Suprapubic skin (tissue), 4 donors: ENCODE measurements around the gene MCM9. TPM values are rescaled to one million over a fixed set of nuclear protein-coding genes. Genes with fewer than 3 reads are reported as not detected.

Source experiments
- DNase-seq, 2 donors: peaks; one replicate each; pipeline ENCODE4 v3.0.0-alpha.2; 2019; ENCODE audit warnings: low spot score in 2 of 2
- H3K27ac ChIP-seq: fragments of 200-600 bp; sonication (generic); one replicate; pipeline ENCODE4 v1.5.1; 2019
- H3K27me3 ChIP-seq: fragments of 200-600 bp; sonication (generic); one replicate; pipeline ENCODE4 v1.5.1; 2019
- H3K36me3 ChIP-seq: fragments of 200-600 bp; sonication (generic); one replicate; pipeline ENCODE4 v1.5.1; 2019
- H3K4me1 ChIP-seq: fragments of 200-600 bp; sonication (generic); one replicate; pipeline ENCODE4 v1.5.1; 2019
- H3K4me3 ChIP-seq: fragments of 200-600 bp; sonication (generic); one replicate; pipeline ENCODE4 v1.5.1; 2019; ENCODE audit warnings: mild to moderate bottlenecking
- H3K9me3 ChIP-seq: fragments of 200-600 bp; sonication (generic); one replicate; pipeline ENCODE4 v1.5.1; 2019
- EP300 ChIP-seq: sonication (generic); formaldehyde crosslinking; IDR thresholded peaks from one replicate; pipeline ENCODE4 v1.6.1; 2017; ENCODE audit warnings: antibody characterized with exemption
- POLR2A ChIP-seq, 2 donors: fragments of 450-650 bp; IDR thresholded peaks; one replicate each; pipeline ENCODE4 v1.6.1; 2017; ENCODE audit warnings: antibody characterized with exemption in 2 of 2, mild to moderate bottlenecking in 2 of 2, moderate library complexity in 2 of 2
- POLR2AphosphoS5 ChIP-seq, 3 donors: sonication (generic); formaldehyde crosslinking; IDR thresholded peaks; one replicate each; pipeline ENCODE4 v1.6.1; 2017; ENCODE audit warnings: antibody characterized with exemption in 3 of 3
- WGBS: methylation state at CpG from one replicate; pipeline ENCODE4 v1.1.5; 2018; 5-methylcytosine and 5-hydroxymethylcytosine counted together
- total RNA-seq, 4 donors: library from RNA; depleted of rRNA; stranded (reverse); fragments of >200 nt; gene quantifications; one replicate each; pipeline ENCODE4 v1.1.0, GENCODE V29; 2016
- TF ChIP-seq, protein P1 (sequence below), 2 donors: fragments of 200-600 bp in 1 of 2; fragments of 450-650 bp in 1 of 2; sonication (generic) in 1 of 2; IDR thresholded peaks; one replicate each; pipeline ENCODE4 v1.5.1; 2016 to 2019; ENCODE audit warnings: antibody characterized with exemption in 2 of 2, mild to moderate bottlenecking in 1 of 2, moderate library complexity in 1 of 2

The MCM9 gene
- total RNA-seq, 4 donors from 2014 or later = 19.2 to 37.2 (median 26.8) TPM

DNA sequence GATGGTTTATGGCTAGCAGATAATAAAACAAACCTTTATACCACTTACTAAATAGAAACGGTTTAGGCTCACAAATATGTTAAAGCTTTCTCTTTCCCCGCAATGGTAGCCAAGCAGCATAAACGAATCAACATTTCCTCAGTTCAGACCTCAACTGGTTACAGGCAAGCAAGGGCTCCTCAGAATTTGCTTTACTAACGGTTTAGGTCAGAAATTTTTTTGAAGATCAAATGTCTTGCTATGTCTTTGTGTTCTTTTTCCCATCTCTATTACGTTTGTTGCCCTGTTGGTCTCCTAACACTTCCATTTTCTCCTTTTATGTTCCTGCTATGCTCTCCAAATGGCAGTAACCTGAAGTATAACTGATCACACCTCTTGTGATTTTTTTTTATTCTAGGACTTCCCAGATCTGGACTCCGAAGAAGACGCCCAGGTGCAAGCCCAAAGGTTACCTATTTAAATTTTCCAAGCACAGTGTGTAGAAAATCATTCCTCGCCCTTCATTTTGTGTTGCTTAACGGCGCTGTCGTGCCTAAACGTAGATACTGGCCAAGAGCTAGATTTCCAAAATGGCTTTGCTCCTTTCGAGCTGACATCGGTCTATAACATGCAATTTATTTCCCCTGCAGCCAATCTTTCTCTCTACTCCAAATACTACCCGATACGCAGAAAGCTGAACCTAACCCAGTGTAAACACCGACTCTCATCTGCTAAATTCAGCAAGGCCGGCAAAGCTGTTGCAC, 41.7 kb downstream of the MCM9 start:
- no peak for TF ChIP-seq EP300
- TF ChIP-seq, protein P1, sequence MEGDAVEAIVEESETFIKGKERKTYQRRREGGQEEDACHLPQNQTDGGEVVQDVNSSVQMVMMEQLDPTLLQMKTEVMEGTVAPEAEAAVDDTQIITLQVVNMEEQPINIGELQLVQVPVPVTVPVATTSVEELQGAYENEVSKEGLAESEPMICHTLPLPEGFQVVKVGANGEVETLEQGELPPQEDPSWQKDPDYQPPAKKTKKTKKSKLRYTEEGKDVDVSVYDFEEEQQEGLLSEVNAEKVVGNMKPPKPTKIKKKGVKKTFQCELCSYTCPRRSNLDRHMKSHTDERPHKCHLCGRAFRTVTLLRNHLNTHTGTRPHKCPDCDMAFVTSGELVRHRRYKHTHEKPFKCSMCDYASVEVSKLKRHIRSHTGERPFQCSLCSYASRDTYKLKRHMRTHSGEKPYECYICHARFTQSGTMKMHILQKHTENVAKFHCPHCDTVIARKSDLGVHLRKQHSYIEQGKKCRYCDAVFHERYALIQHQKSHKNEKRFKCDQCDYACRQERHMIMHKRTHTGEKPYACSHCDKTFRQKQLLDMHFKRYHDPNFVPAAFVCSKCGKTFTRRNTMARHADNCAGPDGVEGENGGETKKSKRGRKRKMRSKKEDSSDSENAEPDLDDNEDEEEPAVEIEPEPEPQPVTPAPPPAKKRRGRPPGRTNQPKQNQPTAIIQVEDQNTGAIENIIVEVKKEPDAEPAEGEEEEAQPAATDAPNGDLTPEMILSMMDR (IDR thresholded peaks at IDR 0.05) = no peak
- peak in 1 of 3 donors; percentile 5 for TF ChIP-seq POLR2AphosphoS5 (IDR thresholded peaks at IDR 0.05)
- no peak for TF ChIP-seq POLR2A (IDR thresholded peaks at IDR 0.05)
- Histone ChIP-seq H3K4me1 (peaks cover 34% of the 10 kb centered on the region), H3K9me3 (no peaks in the 10 kb centered on the region), H3K27me3 (no peaks in the 10 kb centered on the region), H3K4me3 (peak overlapping the region; percentile 64), H3K36me3 (no peaks in the 10 kb centered on the region), H3K27ac (peak overlapping the region; percentile 96)
- DNase-seq = peak in 1 of 2 donors; percentile 61
- under 1% methylated on average over 18 of the region's 18 CpGs for WGBS

DNA sequence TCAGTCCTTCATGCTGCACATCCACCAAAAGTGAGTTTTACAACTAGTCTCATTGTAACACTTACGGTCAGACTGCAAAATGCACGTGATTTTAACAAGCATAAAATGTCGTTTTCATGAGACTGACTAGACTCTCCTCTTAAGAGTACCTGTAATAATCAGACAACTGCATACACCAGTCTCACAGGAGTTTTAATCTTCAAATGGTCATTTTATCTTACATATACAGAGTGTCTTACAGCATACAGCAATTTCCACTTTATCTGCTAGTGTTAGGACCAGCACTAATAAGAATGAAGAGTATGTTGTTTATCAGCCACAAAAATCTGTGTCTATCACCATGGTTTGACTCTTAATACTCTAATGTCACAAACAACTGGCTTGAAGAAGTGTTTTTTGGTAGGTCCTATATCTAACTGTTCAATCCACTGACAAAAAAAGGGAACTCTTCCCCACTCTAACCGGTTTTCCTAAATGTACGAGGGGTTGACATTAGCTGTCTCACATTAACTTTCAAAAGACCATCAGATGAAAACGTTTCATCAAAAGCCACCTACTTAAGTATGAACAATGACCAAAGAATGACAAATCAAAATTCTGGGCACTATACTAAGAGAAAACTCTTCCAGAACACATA, 42.5 kb downstream of the MCM9 start:
- TF ChIP-seq POLR2A (IDR thresholded peaks at IDR 0.05) (no peak), EP300 (no peak), POLR2AphosphoS5 (IDR thresholded peaks at IDR 0.05) (no peak)
- TF ChIP-seq, protein P1 (IDR thresholded peaks at IDR 0.05) = no peak
- no peak for DNase-seq
- 24% methylated on average over 6 of the region's 6 CpGs for WGBS

DNA sequence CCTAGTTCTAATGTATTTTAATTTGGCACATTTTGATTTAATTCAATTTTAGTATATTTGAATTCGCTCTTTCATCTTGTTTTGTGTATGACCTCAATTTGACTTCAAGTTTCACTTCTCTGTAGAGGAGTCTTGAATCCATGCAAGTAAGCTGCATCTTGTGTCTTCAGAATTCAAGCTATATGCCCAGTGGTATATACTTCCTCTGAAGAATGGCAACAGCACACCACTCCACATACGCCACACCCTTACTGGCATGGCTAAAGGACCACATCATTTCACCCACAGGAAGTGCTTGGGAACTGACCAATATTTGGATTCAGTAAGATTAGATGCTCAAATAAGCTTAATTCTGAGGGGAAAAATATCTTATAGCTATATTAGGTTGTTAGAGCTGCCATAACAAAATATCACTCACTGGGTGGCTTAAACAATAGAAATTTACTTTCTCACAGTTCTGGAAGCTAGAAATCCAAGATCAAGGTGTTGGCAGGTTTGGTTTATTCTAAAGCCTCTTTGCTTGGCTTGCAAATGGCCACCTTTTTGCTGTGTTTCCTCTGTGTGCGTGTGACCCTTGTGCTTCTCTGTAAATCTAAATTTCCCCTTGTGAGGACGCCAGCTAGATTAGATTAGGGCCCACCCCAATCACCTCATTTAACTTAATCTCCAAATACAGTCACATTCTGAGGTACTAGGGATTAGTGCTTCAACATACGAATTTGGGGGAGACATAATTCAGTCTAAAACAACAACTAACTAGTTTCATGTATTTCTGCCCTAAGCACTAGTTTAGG, 43.8 kb downstream of the MCM9 start:
- Histone ChIP-seq H3K4me3 (no peak overlapping the region), H3K9me3 (no peaks in the 10 kb centered on the region), H3K27me3 (no peaks in the 10 kb centered on the region), H3K27ac (peak overlapping the region; percentile 2), H3K36me3 (no peaks in the 10 kb centered on the region), H3K4me1 (peaks cover 25% of the 10 kb centered on the region)
- TF ChIP-seq, protein P1 (IDR thresholded peaks at IDR 0.05) = no peak
- no peak for TF ChIP-seq POLR2A (IDR thresholded peaks at IDR 0.05)
- no peak for TF ChIP-seq POLR2AphosphoS5 (IDR thresholded peaks at IDR 0.05)
- TF ChIP-seq EP300 = no peak
- no peak for DNase-seq
- WGBS = 86% methylated on average over 5 of the region's 5 CpGs

More for the DNA sequence above, 42.5 kb downstream of the MCM9 start:
- no peaks in the 10 kb centered on the region for H3K36me3 ChIP-seq
- H3K27me3 ChIP-seq = no peaks in the 10 kb centered on the region
- H3K9me3 ChIP-seq = no peaks in the 10 kb centered on the region
- H3K4me1 ChIP-seq = peaks cover 34% of the 10 kb centered on the region
- H3K4me3 ChIP-seq = peak overlapping the region; percentile 64
- H3K27ac ChIP-seq = peak overlapping the region; percentile 96

DNA sequence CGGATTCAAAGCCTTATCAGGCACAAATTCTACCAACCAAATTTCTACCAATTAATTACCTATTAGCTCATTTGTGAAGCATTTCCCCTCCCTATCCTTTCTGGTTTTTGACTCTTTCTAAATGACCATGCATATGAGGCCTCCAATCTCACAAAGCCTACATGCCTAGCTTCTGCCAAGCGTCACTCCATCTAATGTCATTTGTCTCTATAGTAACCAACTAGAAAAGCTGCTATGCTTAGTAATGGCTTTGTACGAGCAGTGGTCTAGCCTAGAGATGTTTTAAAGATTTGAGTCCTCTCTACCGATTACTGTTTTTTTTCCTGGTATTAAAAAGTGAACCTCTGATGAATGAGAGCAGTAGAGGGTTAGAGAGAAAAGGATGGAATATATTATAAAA, 45.8 kb downstream of the MCM9 start:
- 91% methylated on average over 4 of the region's 4 CpGs for WGBS
- peaks cover 15% of the 10 kb centered on the region for H3K4me1 ChIP-seq
- no peaks in the 10 kb centered on the region for H3K9me3 ChIP-seq
- TF ChIP-seq POLR2AphosphoS5 (IDR thresholded peaks at IDR 0.05) = no peak
- TF ChIP-seq EP300 = no peak
- TF ChIP-seq, protein P1 (IDR thresholded peaks at IDR 0.05) = no peak
- TF ChIP-seq POLR2A (IDR thresholded peaks at IDR 0.05) = no peak
- no peak overlapping the region for H3K27ac ChIP-seq
- no peaks in the 10 kb centered on the region for H3K27me3 ChIP-seq
- no peaks in the 10 kb centered on the region for H3K36me3 ChIP-seq
- DNase-seq = no peak
- no peak overlapping the region for H3K4me3 ChIP-seq
